Stimulated activated CD8-positive, alpha-beta memory T cell treated with anti-CD3 and anti-CD28 coated beads, Interleukin-12 subunit alpha, Interleukin-12 subunit beta, amount 100 ng/mL, for 4 hours (primary cell): ENCODE results near the gene PHF3.
"Not testable (repeated sequence)": the region's sequence is repeated elsewhere in the genome, so short reads cannot be mapped to it uniquely, and the experiment has no call there.

Source experiments
- DNase-seq: peaks from one replicate; pipeline ENCODE4 v3.0.0-alpha.2; 2020; ENCODE audit warnings: low read depth

PHF3 gene

DNA sequence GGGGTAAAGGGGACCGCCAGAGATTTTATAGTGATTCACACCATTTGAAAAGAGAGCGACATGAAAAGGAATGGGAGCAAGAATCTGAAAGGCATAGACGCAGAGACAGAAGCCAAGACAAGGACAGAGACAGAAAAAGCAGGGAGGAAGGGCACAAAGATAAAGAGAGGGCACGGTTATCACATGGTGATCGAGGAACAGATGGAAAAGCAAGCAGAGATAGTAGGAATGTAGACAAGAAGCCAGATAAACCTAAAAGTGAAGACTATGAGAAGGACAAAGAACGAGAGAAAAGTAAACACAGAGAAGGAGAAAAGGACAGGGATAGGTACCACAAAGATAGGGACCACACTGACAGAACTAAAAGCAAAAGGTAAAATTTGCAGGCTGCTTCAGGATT lies 77.7 kb downstream of the PHF3 start:
- DNase-seq: no peak

DNA sequence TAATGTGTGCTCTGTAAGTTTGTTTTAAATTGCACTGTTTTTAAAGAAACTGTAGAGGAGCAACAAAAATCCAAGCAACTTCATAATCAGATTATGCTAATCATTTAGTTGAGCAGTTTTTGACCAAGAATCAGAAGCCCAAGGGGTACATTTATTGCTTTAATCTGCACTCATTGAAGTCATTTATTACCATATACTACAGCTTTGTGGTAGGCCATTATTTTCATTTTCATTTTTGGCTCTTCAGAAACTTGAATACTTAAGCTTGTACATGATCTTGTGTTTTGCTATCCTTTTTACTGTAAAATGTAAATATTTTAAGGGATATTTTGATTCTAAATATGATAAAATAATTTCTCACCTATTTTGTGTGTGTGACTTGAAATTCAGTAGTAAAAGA lies 78.5 kb downstream of the PHF3 start:
- no peak for DNase-seq

GRCh38 chr6:63716169-63716568 lies 80.6 kb downstream of the PHF3 start:
- no peak for DNase-seq

- DNase-seq: no peak
Measured at GRCh38 chr6:63721181-63721580, 85.6 kb downstream of the PHF3 start.

GRCh38 chr6:63724721-63725120 lies 89.1 kb downstream of the PHF3 start:
- no peak for DNase-seq

GRCh38 chr6:63730311-63730710 lies 94.7 kb downstream of the PHF3 start:
- DNase-seq: no peak

GRCh38 chr6:63731930-63732329 lies 96.3 kb downstream of the PHF3 start:
- DNase-seq: no peak

DNA sequence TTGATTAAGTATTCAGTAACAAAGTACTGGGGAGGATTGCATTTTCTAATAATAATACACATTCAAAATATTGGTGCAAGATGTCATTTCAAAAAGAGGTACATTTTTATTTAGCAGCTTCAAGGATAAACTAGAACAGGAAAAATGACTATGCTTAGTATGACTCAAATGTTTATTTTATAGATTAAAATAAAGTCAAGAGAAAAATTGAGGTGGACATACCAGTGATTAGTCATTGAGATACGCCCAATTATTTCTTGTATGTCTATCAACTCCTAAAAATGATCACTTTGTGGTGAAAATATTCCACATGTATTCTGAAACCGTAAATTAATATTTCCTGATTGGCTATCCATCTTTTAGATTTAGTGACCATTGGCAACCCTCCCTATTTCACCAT lies 96.7 kb downstream of the PHF3 start:
- no peak for DNase-seq

DNA sequence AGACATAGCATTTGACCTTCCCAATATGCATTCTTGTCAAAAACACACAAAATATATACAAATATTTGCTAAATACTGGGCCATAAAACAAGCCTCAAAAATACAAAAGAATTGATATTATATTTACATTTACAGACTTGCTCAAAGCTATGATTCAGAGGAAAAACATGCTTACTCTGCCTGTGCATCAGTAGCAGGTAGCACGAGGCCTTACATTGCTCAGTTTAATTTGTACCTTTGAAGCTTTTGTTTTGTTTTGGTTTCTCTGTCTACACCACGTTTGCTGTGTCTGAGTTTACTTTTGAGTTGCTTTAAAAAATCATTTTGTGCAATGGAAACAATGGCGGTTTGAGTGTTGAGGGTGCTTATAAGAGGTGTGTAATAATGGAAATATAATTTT lies 99.3 kb downstream of the PHF3 start:
- DNase-seq: no peak

DNA sequence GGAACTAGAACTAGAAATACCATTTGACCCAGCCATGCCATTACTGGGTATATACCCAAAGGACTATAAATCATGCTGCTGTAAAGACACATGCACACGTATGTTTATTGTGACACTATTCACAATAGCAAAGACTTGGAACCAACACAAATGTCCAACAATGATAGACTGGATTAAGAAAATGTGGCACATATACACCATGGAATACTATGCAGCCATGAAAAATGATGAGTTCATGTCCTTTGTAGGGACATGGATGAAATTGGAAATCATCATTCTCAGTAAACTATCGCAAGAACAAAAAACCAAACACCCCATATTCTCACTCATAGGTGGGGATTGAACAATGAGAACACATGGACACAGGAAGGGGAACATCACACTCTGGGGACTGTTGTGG lies 102.6 kb downstream of the PHF3 start:
- DNase-seq: not testable (repeated sequence)

DNA sequence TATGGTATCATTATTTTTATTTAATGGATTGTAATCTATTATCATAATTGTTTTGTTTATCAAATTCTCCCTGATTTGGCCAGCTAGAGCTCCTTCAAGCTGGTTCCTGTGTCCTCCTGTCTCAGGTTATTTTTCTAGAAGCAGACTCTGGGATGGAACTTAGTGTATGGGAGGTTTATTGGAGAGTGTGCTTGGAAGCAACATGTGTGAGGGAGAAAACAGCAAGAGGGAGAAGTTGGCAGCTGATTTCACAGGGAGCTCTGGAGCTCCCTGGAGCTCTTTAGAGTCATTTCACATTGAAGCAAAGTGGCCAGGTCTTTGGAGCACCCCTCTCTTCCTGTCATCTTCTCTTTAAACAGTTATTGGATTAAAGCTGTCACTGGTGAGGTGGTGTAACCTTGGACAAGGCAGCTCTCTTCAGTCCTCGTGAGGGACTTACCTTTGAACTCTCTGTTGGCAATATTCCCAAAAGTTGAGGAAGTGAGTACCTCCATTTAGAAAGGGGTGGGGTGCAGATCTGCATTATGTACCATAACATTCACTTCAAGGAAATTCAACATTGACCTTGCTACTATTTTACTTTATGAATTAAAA lies 103.6 kb downstream of the PHF3 start:
- DNase-seq: no peak

- no peak for DNase-seq
Measured at GRCh38 chr6:63740709-63741108, 105.1 kb downstream of the PHF3 start.

DNA sequence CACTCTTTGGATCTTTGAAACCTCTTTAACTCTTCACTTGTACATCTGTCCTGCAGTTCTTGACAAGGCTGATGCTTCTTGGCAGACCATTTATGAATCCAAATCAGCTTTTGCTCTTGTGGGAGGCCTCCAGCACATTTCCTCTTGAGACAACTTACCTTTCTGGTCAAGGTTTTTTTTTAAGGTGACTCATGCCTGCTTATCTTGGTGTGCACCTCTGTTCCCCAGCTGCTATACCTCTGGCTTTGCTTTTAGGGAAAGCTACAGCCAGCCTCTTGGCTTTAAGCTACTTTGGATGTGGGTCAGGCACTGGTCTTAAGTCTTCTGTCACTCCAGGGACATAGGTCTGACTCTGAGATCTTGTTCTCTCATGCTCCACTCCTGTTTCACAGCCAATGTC lies 106.5 kb downstream of the PHF3 start:
- DNase-seq: no peak

DNA sequence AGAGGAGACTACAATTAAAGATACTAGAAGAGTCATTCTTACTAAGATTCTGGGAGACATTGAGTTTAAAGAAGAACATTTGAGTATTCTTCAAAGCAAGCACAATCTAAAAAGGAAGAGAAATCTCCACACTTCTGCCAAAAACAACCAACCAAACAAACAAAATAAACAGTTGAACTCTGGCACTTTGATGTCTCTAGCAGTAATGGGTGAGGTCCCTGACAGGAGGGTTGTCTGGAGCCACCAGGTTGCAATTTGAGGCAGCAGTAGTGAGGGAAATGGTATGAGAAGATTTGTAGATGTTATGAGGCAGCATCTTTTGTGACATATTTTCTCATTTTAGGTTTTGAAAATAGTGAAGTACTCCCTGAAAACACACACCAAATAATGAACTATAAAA lies 108.1 kb downstream of the PHF3 start:
- no peak for DNase-seq

- DNase-seq: no peak
Measured at GRCh38 chr6:63744810-63745209, 109.2 kb downstream of the PHF3 start.

- no peak for DNase-seq
Measured at GRCh38 chr6:63745784-63746183, 110.2 kb downstream of the PHF3 start.

DNA sequence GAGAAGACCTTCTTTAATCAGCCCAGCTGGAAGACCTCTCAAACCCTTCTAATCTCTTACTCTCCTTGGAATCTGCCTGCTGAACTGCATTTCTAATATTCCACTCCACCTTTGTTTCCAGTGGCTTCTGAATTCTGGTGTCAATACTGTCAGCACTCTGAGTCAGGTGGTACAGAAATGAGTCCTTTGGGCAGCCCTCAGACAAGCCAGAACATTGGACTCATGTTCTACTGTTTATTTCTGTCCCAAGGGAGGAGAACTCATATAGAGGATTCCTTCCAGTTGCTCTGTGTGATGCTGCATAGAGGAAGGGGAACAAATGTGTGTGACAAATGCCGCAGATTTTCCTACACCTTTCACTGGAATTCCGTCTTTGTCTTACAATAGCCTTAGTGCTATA lies 114.8 kb downstream of the PHF3 start:
- no peak for DNase-seq

DNA sequence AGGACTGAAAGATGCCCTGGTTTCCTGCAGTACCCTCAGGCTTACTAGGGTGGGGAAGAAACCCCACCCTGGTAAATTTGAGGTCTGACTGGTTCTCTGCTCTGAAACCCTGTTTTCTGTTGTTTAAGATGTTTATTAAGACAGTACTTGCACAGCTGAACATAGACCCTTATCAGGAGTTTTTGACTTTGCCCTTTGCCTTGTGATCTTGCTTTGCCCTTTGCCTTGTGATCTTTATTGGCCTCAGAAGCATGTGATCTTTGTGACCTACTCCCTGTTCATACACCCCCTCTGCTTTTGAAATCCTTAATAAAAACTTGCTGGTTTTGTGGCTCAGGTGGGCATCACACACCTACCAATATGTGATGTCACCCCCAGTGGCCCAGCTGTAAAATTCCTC lies 121.7 kb downstream of the PHF3 start:
- not testable (repeated sequence) for DNase-seq

GRCh38 chr6:63757826-63758225 lies 122.2 kb downstream of the PHF3 start:
- no peak for DNase-seq

- DNase-seq: no peak
Measured at GRCh38 chr6:63759605-63760105, 124.1 kb downstream of the PHF3 start.

GRCh38 chr6:63760199-63760598 lies 124.6 kb downstream of the PHF3 start:
- DNase-seq: no peak

DNA sequence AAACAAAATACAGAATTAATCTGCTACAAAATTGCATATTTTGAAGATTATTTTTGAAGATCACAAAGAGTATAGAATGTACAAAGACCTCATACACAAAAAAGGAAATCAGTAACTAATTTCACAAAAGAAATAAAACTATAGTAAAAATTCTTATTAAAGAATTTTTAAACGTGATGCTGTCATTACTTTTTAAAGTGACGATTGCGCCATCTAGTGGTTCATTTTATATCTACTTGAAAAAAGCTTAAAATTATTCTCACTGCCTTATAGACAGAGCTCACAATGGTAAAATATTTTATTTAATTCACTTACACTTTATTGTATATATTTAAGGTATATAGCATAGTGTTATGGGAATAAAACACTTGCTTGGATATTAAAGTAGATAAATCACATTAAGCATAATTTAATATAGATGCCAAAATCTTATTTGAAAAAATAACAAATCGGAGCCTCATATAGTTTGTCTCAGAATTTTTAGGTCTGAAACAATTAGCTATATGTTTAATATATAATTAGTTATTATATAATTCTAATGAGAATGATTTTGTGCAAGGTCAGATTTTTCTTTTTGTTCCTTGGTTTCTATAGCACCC lies 128.8 kb downstream of the PHF3 start:
- no peak for DNase-seq
